HG03103 (cell line): ENCODE results near the gene TBC1D14.

Source experiments
- ATAC-seq: cut with Tn5 transposase; IDR thresholded peaks from one replicate; pipeline ENCODE4 v1.9.1; 2021; ENCODE audit warnings: low read depth; ENCODE audit not compliant: unreplicated experiment

TBC1D14 gene

GRCh38 chr4:6909113-6909969 is at the start of gene TBC1D14:
Gene TBC1D14, plus strand, starts transcription at chr4:6909826. Its CDS starts 13,564 bp downstream, at chr4:6923390.
- ATAC-seq = peak; percentile 79

- ATAC-seq = no peak
Observed at GRCh38 chr4:6868386-6868785, 41.2 kb upstream of the TBC1D14 start.

- ATAC-seq = no peak
Observed at GRCh38 chr4:6869944-6870343, 39.7 kb upstream of the TBC1D14 start.

- no peak for ATAC-seq
Observed at GRCh38 chr4:6873291-6873690, 36.3 kb upstream of the TBC1D14 start.

- no peak for ATAC-seq
Observed at GRCh38 chr4:6873792-6874461, 35.7 kb upstream of the TBC1D14 start.

DNA sequence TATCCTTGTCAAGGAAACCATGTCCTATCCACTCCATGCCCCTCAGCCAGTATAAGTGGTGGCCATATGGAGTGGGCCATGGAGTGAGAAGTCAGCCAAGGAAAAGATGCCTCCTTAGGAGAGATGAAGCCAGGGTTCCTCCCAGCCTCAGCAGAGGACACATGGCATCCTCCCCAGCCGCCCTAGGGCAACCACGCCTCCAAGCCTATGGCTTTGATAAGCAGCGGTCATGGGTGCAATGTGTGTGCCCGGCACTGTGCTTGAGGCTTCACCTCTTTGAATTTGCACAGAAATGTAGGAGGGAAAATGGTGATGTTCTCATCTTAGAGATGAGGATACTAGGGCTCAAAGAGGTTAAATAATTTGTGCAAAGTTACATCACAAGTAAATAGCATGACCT is 34.6 kb upstream of the TBC1D14 start:
- ATAC-seq = no peak

DNA sequence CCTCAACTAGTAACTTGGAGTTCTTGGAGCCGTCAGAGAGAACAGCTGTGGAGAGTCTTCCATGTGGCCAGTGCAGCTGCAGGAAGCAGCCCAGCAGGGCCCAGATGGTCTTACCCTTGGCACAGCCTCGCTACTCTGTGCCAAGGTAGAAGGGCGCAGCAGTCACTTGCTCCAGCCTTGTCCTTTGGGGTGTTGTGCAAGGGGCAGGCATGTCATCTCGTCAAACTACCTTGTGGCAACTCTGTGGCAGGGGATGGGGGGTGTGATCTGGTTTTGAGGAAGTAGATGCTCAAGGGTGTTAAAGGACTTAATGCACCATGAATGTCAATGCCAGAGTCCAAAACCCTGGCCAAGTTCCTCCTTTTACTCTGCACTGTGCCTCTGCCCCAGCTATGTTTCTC is 34.2 kb upstream of the TBC1D14 start:
- ATAC-seq = no peak

GRCh38 chr4:6876440-6876839 is 33.2 kb upstream of the TBC1D14 start:
- ATAC-seq = no peak

- no peak for ATAC-seq
Observed at GRCh38 chr4:6877067-6877466, 32.6 kb upstream of the TBC1D14 start.

DNA sequence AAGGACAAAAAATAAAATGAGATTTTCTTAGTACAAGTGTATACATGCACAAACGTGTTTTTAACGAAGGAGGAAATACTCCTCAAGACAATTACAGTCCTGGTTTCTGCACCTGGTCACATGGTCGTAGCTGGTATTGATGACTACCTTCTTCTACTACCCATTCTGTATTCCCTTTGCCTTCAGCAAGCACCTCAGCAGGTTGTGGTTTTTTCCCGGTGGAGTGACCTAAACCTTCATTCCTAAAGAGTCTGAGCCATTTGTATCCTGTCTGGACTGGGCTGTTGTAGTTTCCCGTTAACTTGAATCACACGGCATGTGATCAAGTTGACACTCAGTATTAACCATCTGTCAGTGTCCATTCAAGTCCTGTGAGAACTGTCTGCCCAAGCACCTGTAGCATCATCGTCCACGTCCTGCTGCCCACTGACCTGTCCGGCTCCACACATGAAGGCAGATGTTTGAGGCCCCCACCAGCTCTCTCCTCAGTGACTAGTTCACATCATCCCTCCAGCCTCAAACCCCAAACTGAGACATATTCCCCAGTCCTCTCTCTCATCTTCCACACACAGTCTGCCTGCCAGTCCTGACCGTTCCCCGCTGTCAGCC is 31.1 kb upstream of the TBC1D14 start:
- no peak for ATAC-seq

DNA sequence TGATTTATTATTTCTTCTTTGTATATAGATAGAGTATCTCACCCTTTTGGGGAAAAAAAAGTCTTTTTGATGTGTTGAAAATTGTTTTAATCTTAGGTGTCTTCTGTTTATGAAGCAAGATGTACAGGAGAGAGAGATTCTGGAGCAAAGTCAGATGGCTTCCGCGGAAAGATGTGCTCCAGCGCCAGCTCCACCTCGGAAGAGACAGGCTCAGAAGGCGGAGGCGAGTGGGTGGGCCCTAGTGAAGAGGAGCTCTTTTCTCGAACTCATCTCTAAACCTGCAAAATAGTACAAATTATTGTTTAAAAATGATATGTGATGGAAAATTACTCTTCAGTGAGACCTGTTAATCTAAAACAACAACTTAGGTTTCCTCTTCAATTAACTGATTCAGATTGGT is 28.9 kb upstream of the TBC1D14 start:
- no peak for ATAC-seq

DNA sequence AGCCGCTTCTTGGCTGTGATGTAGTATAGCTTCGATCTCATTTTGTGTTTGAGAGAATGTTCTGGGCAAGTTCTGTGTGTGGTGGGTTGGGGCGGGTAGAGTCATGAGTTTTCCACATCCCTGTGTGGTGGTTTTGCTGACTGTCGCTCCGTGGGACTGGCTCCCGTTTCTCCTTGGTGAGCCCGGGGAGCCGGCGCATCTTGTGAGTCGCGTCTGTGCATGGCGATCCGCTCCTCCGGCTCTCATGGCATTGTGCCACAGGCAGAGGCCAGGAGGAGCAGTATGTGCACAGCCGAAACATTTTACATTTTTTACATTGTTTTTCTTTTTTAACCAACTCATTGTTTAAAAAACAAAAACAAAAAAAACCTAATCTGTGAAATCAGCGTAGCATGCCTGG is 27.7 kb upstream of the TBC1D14 start:
- ATAC-seq = no peak

DNA sequence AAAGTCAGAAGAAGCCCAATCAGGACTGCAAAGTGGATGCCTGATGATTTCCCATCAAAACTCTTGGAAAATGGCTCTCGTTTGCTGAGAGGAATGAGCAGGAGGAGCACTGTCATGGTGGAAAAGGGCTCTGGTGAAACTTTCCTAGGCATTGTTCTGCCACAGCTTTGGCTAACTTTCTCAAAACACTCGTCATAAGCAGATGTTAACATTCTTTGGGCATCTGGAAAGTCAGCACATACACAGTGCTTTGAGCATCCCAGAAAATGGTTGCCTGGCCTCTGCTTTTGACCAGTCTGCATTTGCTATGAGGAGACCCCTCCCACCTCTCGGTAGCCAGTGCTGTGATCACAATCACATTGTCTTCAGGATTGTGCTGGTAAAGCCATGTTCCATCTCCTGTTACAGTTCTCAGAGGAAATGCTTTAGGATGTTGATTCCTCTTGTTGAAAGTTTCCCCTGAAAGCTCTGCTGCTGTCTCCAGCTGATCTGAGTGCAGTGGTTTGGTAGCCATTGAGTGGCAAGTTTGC is 25.2 kb upstream of the TBC1D14 start:
- no peak for ATAC-seq

GRCh38 chr4:6885953-6886557 is 23.6 kb upstream of the TBC1D14 start:
- no peak for ATAC-seq

DNA sequence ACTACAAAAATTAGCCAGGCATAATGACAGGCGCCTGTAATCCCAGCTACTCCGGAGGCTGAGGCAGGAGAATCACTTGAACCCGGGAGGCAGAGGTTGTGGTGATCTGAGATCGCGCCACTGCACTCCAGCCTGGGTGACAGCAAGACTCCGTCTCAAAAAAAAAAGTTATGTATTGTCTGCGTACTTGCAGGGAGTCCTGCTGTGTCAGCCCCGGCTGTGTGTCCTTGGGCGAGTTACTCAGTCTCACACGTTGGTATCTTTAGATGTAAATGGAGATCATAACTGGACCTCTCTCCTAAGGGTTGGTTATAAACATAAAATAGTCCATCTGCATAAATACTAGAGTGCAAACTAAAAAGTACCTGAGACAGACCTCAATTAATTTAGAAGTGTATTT is 22.7 kb upstream of the TBC1D14 start:
- no peak for ATAC-seq

DNA sequence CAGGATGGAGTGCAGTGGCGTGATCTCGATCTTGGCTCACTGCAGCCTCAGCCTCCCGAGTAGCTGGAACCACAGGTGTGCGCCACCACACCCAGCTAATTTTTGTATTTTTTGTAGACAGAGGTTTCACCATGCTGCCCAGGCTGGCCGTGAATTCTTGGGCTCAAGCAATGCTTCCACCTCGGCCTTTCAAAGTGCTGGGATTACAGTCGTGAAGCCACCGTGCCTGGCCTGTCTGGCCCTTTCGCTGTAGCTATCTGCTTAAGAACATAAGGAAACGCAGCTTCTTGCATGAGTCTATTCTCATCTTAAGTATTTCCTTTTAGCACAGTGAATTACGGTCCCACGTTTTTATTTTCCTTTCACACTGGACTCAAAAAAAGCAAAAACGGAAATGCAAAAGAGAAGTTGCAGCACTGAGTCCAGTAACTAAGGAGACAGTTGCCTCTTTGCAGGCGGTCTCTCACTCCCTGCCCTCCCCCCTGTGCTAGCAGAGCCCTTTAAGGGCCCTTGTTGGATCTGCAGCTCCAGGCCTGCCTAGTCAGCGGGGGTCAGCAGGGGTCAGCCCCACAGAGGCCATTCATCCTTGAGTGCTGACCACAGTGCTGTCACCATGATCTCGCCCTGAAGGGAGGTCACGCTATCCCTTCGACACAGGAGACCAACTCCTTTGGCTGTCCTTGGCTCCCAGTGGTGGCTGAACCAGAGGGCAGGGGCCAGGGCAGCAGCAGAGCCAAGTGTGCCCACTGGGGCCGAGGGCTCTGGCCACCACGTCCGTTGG is 21.8 kb upstream of the TBC1D14 start:
- ATAC-seq = no peak

- ATAC-seq = no peak
Observed at GRCh38 chr4:6888506-6889071, 21.0 kb upstream of the TBC1D14 start.

DNA sequence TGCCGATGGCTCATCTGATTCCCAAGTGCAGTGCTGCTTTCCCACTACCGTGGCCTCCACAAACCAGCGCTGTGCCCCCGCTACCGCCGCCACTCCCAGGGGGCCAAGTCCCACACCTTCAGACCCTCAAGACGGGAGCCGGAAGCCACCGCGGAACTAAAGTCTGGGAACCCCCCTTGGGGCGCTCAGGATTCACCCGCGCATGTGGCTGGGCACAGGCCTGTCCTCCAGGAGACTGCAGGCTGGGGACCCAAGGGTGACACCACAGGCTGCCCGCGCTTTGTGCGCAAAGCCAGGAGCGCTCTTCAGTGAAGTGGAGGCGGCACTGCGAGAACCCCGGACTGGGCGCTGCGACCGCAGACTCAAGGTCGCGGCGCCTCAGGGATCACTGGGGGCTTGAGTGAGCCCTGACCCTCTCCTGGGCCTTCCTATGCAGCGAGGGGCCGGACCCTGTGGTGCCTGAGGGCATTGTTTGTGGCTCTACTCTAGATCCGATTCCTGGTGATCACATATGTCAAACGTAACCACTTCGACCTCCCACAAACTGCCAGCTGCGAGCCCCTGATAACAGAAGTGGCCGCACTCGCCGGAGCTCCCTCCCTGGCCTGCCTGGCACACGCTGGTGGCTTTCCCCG is 20.4 kb upstream of the TBC1D14 start:
- ATAC-seq = no peak

DNA sequence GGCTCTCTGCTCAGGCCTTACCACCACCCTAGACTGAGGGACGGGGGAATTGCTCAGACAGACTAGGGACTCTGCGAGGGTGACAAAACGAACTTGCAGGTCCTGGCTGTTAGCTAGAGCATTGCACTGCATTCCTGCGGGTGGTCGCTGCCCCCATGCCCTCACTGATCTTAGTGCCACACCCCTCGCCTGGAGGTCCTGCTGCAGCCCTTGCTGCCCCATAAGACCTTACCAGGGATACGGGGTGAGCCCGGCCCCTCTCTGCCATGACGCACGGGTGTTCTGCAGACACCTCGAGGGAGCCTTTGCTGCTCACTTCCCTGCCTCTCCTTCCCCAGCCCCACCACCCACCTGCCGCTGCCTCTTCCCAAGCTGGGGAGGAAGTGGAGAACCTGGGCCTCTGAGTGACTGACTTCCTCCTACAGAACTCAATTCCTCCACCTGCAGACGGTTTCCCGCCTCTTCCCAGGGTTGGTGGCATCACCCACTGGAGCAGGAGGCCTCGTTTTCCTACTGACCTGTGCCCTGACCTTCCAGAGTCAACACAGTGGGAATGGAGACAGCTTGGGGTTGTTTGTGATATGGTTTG is 19.8 kb upstream of the TBC1D14 start:
- no peak for ATAC-seq
